GM12891 (cell line): Measurements from ENCODE around the gene ST3GAL3.

ENCODE experiments used
- POLR2A ChIP-seq: IDR thresholded peaks from 2 replicates; pipeline ENCODE4 v1.6.1; 2011; ENCODE audit warnings: low read depth, low read length, control low read depth
- POLR2AphosphoS5 ChIP-seq: IDR thresholded peaks from 2 replicates; pipeline ENCODE4 v1.6.1; 2011; ENCODE audit warnings: low read depth, low read length, control low read depth
- SPI1 ChIP-seq: IDR thresholded peaks from 2 replicates; pipeline ENCODE4 v1.6.1; 2011; ENCODE audit warnings: low read depth, low read length, control low read depth
- TAF1 ChIP-seq: IDR thresholded peaks from 2 replicates; pipeline ENCODE4 v1.6.1; 2011; ENCODE audit warnings: low read depth, low read length, control low read depth

- TF ChIP-seq POLR2A (no peak), TAF1 (no peak), SPI1 (no peak), POLR2AphosphoS5 (no peak)
Observed at GRCh38 chr1:43719063-43719462, 11.7 kb downstream of the ST3GAL3 start.
